ENCODE data around the gene C16orf74.
A peak's percentile ranks its signal among the peaks of the same experiment; 100 is the strongest.

The C16orf74 gene

DNA sequence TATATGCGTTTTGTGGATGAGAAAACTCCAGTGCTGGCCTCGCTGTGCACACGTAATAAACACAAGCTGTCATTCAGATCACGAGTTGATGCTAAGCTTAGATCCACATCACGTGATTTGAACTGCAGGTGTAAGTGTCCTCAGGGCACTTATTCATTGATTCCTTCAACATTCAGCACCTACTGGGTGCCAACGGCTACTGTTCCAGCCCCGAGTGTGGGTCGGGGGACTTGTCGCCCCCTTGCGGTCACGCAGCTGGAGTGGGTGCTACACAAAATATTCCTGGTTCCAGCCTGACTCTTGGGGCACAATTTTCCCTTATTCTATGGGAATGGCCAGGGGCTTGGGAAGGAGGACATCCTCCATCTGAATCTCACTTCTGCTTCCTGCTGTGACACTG lies 32.2 kb downstream of the C16orf74 start:
- TF ChIP-seq, protein P1, sequence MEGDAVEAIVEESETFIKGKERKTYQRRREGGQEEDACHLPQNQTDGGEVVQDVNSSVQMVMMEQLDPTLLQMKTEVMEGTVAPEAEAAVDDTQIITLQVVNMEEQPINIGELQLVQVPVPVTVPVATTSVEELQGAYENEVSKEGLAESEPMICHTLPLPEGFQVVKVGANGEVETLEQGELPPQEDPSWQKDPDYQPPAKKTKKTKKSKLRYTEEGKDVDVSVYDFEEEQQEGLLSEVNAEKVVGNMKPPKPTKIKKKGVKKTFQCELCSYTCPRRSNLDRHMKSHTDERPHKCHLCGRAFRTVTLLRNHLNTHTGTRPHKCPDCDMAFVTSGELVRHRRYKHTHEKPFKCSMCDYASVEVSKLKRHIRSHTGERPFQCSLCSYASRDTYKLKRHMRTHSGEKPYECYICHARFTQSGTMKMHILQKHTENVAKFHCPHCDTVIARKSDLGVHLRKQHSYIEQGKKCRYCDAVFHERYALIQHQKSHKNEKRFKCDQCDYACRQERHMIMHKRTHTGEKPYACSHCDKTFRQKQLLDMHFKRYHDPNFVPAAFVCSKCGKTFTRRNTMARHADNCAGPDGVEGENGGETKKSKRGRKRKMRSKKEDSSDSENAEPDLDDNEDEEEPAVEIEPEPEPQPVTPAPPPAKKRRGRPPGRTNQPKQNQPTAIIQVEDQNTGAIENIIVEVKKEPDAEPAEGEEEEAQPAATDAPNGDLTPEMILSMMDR (IDR thresholded peaks at IDR 0.05; ENCODE audit: low read depth, low read length): no peak
- H3K4me3 ChIP-seq (ENCODE audit: low read depth, low read length): no peak overlapping the region

GRCh38 chr16:85718153-85718477 lies 32.8 kb downstream of the C16orf74 start:
- TF ChIP-seq, protein P1 (IDR thresholded peaks at IDR 0.05; ENCODE audit: low read depth, low read length): no peak

GRCh38 chr16:85717393-85718152 lies 33.3 kb downstream of the C16orf74 start:
- no peak overlapping the region for H3K4me3 ChIP-seq (ENCODE audit: low read depth, low read length)
- TF ChIP-seq, protein P1 (IDR thresholded peaks at IDR 0.05; ENCODE audit: low read depth, low read length): peak; percentile 41

More at GRCh38 chr16:85718153-85718477, 32.8 kb downstream of the C16orf74 start:
- no peak overlapping the region for H3K4me3 ChIP-seq (ENCODE audit: low read depth, low read length)

DNA sequence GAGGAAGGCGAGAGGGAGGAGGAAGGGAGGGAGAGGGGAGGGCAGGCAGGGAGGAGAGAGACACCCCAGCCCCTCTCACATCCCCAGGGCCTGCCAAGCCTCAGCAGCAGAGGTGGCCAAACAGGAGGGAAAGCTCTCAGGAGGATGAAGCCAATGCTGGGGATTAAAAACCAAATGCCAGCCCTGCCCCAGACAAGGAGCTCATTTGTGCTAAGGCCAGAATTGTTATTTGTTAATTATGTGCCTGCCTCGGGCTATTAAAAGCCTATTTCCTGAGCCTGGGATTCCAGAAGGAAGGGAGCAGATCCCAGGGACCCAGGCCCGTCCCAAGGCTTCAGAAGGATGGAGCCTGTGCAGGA lies 34.2 kb downstream of the C16orf74 start:
- TF ChIP-seq, protein P1 (IDR thresholded peaks at IDR 0.05; ENCODE audit: low read depth, low read length): no peak
- H3K4me3 ChIP-seq (ENCODE audit: low read depth, low read length): no peak overlapping the region

- TF ChIP-seq, protein P1 (IDR thresholded peaks at IDR 0.05; ENCODE audit: low read depth, low read length): no peak
- H3K4me3 ChIP-seq (ENCODE audit: low read depth, low read length): no peak overlapping the region
Measured at GRCh38 chr16:85716022-85716679, 34.7 kb downstream of the C16orf74 start.

DNA sequence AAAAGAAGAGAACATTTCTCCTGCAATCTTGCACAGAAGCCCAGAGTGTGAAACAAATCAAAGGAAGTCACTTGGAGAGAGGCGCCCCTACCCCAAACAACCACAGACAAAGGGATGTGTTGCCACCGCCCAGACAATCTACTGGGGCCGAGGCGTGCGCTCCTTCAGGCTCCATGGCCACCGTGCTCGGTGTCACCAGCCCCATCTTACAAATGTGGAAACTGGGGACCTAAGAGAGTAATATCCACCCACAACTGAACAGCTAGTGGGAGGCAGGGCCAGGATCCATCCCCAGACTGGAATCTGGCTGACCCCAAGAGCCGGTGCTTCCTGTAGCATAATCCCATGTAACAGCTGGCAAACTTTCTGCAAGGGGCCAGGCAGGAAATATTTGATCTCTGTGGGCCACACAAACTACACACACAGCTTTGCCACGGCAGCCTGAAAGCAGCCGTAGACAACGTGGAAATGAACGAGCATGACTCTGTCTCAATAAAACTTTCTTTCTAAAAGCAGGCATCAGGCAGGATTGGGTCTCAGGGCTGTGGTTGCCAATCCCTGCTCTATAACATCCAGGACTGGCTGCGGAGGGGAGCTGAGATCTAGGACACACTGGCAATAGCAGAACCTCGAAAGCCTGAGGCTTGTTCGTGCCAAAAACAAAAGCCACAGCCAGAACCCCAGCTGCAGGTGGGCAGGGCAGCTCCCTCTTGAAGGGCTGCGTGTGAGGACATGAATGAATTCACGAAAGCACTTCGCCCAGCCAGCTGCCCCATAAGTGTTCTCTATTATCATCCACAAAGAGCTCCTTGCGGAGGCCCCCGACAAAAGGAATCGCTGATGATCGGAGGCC lies 35.5 kb downstream of the C16orf74 start:
- TF ChIP-seq, protein P1 (IDR thresholded peaks at IDR 0.05; ENCODE audit: low read depth, low read length): no peak
- H3K4me3 ChIP-seq (ENCODE audit: low read depth, low read length): no peak overlapping the region

Data from WI38 (cell line).